Activated naive CD4-positive, alpha-beta T cell treated with Interleukin-2 at 50 U/mL for 16 hours (primary cell): ENCODE data around the gene ARL3.

Source experiments
- DNase-seq: peaks from one replicate; pipeline ENCODE4 v3.0.0-alpha.2; 2020

The ARL3 gene

GRCh38 chr10:102649797-102650654, 64.2 kb downstream of the ARL3 start:
- DNase-seq = no peak

GRCh38 chr10:102648889-102649796, 65.1 kb downstream of the ARL3 start:
- DNase-seq = peak; percentile 24

- no peak for DNase-seq
These were observed 65.8 kb downstream of the ARL3 start for GRCh38 chr10:102648269-102648888.

- no peak for DNase-seq
These were observed 66.5 kb downstream of the ARL3 start for GRCh38 chr10:102647443-102648268.

- DNase-seq = peak; percentile 65
These were observed 67.4 kb downstream of the ARL3 start for GRCh38 chr10:102646610-102647442.

GRCh38 chr10:102645741-102646609, 68.2 kb downstream of the ARL3 start:
- peak; percentile 82 for DNase-seq

GRCh38 chr10:102645388-102645740, 68.8 kb downstream of the ARL3 start:
- DNase-seq = peak; percentile 40

- peak; percentile 81 for DNase-seq
These were observed 69.4 kb downstream of the ARL3 start for GRCh38 chr10:102644646-102645387.

DNA sequence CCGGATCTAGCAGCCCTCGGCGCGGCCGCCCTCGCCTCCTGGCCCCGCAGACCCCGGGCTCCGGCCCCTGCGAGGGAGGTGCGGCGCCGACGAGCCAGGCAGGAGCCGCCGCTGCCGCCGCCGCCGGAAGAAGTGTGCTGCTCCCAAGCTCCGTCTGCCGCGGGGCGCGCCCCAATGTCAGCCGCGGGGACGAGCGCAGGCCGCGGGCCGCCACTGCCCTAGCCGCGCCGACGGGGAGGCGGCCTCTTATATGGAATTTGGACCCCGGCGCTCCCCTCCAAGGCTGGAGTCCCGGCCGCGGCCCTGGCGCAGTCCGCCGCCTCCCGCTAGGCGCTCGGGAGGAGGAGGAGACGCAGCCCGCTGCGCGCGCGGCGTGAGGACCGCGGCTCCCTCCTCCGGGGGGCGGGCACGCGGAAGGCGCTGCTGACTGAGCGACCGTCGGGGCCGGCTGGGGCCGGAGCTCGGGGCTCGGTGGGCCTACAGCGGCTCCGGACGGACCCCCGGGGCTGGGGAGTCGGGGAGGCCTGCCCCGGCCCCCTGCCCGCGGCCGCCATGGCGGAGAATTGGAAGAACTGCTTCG, 70.0 kb downstream of the ARL3 start, which contains the start of gene TRIM8:
Gene TRIM8, plus strand, starts transcription at position 414 of the 580 bp plus-strand sequence. Its CDS starts 139 bp downstream, at position 553.
- DNase-seq = peak; percentile 59

- DNase-seq = peak; percentile 49
These were observed 70.7 kb downstream of the ARL3 start for GRCh38 chr10:102643336-102644065.

DNA sequence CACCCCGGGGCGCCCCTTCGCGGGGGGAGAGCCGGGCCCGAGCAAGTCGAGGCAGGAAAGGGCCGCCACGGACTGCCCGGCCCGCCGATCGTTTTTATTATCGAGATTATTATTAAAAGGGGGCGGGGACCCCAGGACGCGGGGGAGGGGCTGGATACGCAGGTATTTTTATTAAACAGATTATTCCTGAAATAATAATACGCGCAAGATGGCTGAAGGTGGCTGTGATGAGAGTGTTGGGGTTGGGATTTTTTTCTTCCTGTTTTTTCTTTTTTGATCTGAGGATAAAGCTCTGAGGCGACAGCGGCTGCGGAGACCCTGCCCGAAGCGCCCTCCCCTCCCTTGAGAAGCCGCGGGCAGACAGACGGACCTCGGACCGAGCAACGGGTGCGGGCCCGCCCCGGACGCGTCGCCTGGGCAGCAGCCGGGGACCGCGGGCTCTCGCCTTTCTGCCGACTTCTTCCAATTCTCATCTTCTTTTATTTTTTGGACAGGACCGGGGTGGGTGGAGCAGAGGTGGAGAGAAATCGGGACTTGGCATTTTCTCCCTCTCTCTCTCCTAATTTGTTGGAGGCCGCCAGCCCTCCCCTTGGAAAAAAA, 71.4 kb downstream of the ARL3 start:
- DNase-seq = peak; percentile 48

- peak; percentile 98 for DNase-seq
These were observed 72.1 kb downstream of the ARL3 start for GRCh38 chr10:102641880-102642735.

- no peak for DNase-seq
These were observed 72.8 kb downstream of the ARL3 start for GRCh38 chr10:102641402-102641801.

DNA sequence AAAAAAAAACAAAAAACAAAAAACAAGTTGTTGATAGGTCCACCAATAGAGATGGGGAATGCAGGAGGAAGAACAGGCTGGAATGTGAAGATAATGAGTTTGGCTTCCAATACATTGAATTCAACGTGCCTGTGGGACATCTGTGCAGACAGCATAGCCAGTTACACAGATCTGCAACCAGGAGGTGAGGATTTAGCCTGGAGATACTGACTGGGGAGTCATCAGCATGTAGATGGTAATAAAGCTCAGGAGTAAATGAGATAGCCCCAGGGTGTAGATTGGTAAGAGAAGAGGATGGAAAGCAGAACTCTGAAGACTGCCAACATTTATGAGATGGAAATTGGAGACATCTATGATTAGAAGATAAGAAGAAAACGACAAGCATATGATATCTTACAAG, 74.7 kb downstream of the ARL3 start:
- DNase-seq = no peak

DNA sequence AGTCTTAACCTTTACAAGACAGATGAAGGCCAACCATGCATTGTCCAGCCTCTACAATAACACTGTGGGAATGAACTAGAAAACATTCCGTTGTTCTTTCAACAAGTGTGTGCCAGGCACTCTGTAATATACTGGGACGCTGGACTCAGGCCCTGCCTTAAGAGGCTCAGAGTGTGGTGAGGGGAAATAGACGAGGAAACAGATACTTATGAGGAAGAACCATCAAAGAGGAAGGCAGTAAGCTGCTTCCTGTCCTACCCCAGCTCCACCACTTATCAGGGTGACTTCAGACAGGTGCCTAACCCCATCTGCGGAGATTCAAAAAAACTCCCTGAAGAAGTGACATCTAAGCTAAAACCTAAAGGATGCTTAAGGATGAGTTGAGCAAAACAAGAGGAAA, 78.8 kb downstream of the ARL3 start:
- no peak for DNase-seq

GRCh38 chr10:102634686-102635085, 79.5 kb downstream of the ARL3 start:
- DNase-seq = no peak

DNA sequence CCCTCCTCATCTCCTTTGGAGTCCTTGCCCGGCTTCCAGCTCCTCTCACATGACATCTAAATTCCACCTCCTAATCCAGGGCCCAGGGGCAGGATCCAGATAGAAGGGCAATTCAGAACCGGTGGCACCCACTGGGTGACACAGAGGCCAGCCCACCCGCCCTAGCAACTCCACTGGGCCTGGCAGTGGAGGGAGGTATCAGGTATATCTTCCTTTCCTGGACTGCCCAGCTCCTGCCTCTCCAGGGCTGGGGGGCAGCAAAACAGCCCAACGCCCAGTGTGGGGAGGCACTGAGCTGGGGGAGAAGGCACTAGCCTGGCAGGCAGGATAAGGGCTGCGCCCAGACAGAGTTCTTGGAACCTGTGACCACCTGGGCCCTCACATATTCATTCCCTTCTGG, 80.3 kb downstream of the ARL3 start:
- DNase-seq = no peak
